Upper lobe of left lung (tissue), 4 donors: ENCODE results near the gene ELP1.

Source experiments
- POLR2AphosphoS5 ChIP-seq, 2 donors: sonication (generic); formaldehyde crosslinking; IDR thresholded peaks; one replicate each; pipeline ENCODE4 v1.5.1; 2017; ENCODE audit warnings: antibody characterized with exemption in 2 of 2
- TF ChIP-seq, protein P1 (sequence below), 6 experiments: fragments of 450-650 bp in 4 of 6; fragments of 200-600 bp in 2 of 6; sonication (generic) in 2 of 6; IDR thresholded peaks; one replicate each; pipeline ENCODE4 v1.5.1; 2016 to 2019; ENCODE audit warnings: antibody characterized with exemption in 6 of 6

DNA sequence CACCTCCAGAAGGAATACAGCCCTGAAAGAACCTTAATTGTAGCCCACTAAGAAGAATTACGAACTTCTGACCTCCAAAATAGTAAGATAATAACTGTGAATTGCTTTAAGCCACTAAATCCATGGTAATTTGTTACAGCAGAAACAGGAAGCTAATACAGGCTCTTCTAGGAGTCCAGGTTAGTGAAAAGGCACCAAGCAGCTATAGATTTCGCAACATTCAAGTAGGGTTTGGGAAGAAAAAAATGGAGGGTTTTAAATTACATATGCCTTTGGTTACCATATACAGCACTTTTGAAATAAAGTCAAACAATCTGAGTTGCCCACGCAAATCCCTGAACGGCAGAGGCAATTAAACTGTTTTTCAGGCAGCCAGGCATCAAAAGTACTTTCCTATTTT, 73.6 kb downstream of the ELP1 start:
- TF ChIP-seq, protein P1, sequence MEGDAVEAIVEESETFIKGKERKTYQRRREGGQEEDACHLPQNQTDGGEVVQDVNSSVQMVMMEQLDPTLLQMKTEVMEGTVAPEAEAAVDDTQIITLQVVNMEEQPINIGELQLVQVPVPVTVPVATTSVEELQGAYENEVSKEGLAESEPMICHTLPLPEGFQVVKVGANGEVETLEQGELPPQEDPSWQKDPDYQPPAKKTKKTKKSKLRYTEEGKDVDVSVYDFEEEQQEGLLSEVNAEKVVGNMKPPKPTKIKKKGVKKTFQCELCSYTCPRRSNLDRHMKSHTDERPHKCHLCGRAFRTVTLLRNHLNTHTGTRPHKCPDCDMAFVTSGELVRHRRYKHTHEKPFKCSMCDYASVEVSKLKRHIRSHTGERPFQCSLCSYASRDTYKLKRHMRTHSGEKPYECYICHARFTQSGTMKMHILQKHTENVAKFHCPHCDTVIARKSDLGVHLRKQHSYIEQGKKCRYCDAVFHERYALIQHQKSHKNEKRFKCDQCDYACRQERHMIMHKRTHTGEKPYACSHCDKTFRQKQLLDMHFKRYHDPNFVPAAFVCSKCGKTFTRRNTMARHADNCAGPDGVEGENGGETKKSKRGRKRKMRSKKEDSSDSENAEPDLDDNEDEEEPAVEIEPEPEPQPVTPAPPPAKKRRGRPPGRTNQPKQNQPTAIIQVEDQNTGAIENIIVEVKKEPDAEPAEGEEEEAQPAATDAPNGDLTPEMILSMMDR (IDR thresholded peaks at IDR 0.05) = no peak
- TF ChIP-seq POLR2AphosphoS5 (IDR thresholded peaks at IDR 0.05) = no peak
